Measurements from ENCODE around the gene ADAT1.
"Not testable (repeated sequence)": the region's sequence is repeated elsewhere in the genome, so short reads cannot be mapped to it uniquely, and the experiment has no call there.

ADAT1 gene

DNA sequence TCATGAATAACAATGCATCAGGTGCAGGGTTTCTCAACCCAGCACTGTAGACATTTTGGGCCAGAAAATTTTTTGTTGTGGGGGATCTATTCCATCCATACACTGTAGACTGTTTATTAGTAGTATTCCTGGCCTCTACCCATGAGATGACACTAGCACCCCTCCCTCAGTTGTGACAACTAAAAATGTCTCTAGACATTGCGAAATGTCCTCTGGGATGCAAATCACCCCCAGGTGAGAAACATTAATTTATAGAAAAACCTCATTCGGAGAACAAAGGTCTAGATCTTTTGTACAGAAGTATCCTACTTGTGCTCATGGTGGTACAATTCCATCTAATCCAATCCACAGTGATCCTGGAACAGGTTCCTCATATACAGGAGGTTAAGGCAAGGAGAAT is 4.3 kb downstream of the ADAT1 start:
- FAIRE-seq (no peak), DNase-seq (ENCODE audit: insufficient read length) (no peak)
- TF ChIP-seq TAF1 (IDR thresholded peaks at IDR 0.05; ENCODE audit: borderline replicate concordance, low read depth, low read length) (no peak), POLR2AphosphoS5 (IDR thresholded peaks at IDR 0.05; ENCODE audit: low read depth, low read length) (no peak), POLR2A (IDR thresholded peaks at IDR 0.05; ENCODE audit: low read depth, low read length) (no peak)

DNA sequence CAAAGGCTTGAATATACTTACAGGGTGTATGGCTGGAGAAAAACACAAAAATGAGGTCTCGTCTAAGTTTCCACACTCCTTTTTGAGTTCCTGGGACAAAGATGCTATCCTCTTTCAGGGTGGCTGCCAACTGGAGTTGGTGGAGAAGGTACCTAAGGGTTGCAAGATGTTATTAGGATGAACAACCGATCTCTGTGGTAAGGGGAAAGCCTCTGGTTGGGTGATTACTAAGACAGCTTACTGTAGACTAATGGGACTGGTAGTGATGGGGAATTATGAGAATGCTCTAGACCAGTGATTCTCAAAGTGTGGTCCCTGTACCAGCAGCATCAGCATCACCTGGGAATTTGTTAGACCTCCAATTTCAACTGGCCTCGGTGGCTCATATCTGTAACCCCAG is 6.0 kb downstream of the ADAT1 start:
- TF ChIP-seq TAF1 (IDR thresholded peaks at IDR 0.05; ENCODE audit: borderline replicate concordance, low read depth, low read length) (no peak), POLR2A (IDR thresholded peaks at IDR 0.05; ENCODE audit: low read depth, low read length) (no peak), POLR2AphosphoS5 (IDR thresholded peaks at IDR 0.05; ENCODE audit: low read depth, low read length) (no peak)
- DNase-seq (ENCODE audit: insufficient read length) = no peak
- FAIRE-seq = no peak

DNA sequence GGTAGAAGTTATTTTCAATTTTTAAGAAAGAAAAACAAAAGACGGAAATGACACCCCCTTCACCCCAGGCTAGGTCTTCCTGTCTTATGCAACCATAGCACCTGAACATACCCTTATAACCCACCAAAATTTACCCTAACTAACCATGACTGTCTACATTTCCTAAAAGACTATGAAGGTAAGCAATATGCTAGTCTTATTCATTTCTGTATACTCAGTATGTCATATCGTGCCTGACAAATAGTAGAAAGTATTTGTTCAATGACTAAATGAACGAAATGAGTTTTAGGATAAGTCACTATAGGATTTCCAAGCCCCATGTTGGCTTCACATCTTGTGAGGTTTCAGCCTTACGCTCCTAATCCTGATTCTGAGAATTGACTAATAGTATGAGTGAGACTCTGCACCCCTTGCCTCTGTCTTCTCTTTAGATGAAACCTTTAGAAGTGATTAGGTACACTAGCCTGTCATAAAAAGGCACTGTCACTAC is 6.5 kb downstream of the ADAT1 start:
- FAIRE-seq = no peak
- DNase-seq (ENCODE audit: insufficient read length) = no peak
- no peak for TF ChIP-seq POLR2A (IDR thresholded peaks at IDR 0.05; ENCODE audit: low read depth, low read length)
- TF ChIP-seq POLR2AphosphoS5 (IDR thresholded peaks at IDR 0.05; ENCODE audit: low read depth, low read length) = no peak
- no peak for TF ChIP-seq TAF1 (IDR thresholded peaks at IDR 0.05; ENCODE audit: borderline replicate concordance, low read depth, low read length)

DNA sequence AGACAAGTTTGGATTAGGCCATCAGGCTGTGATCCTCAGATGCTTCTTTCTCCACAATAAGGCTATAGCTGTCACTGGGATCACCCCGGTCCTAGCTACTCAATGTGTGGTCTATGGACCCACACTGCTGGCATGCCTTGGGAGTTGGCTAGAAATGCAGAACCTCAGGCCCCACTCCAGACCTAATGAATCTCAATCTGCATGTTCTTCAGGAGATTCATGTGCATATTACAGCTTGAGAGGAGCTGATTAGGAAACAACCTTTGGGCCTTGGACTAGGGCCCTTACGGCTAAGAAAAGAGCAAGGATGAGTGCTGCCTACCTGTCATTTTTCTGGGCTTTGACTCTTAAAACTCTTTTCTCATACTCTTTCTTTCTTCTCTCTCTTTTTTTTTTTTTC is 7.5 kb downstream of the ADAT1 start:
- no peak for TF ChIP-seq TAF1 (IDR thresholded peaks at IDR 0.05; ENCODE audit: borderline replicate concordance, low read depth, low read length)
- no peak for TF ChIP-seq POLR2A (IDR thresholded peaks at IDR 0.05; ENCODE audit: low read depth, low read length)
- TF ChIP-seq POLR2AphosphoS5 (IDR thresholded peaks at IDR 0.05; ENCODE audit: low read depth, low read length) = no peak
- DNase-seq (ENCODE audit: insufficient read length) = no peak
- FAIRE-seq = no peak

DNA sequence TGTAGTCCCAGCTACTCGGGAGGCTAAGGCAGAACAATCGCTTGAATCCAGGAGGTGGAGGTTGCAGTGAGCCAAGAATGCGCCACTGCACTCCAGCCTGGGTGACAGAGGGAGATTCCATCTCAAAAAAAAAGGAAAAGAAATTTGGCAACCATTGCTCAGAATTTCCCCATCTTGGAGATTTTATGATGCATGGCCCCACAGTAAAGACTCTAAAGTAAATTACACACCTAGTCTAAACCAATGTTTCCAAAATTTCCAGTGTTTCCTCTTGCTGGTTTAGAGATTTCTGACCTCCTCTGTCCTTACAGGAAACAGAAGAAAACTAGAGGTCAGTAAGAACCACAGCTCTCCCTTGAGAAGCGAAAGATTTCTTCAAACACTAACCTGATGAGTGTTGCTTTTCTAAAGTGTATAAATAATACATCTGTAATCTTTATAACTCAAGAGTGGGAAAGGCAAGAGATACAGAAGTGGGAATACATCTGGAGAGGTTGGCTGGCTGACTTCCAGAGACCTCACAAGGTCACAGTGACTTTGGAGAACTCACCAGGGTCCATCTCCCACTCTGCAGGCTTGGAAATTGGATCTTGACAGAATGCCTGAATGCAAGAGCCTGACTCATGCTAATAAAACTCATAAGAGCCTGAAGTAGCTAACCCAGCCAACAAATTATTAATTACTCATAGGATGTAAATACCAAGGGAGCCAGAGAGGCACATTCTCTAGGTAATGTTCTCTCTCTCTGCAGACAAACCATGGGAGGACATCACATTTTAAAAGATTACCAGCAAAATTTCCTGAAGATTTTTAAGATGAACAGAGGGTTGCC is 8.8 kb downstream of the ADAT1 start:
- TF ChIP-seq POLR2A (IDR thresholded peaks at IDR 0.05; ENCODE audit: low read depth, low read length) = no peak
- no peak for TF ChIP-seq TAF1 (IDR thresholded peaks at IDR 0.05; ENCODE audit: borderline replicate concordance, low read depth, low read length)
- TF ChIP-seq POLR2AphosphoS5 (IDR thresholded peaks at IDR 0.05; ENCODE audit: low read depth, low read length) = no peak
- DNase-seq (ENCODE audit: insufficient read length) (no peak), FAIRE-seq (no peak)

DNA sequence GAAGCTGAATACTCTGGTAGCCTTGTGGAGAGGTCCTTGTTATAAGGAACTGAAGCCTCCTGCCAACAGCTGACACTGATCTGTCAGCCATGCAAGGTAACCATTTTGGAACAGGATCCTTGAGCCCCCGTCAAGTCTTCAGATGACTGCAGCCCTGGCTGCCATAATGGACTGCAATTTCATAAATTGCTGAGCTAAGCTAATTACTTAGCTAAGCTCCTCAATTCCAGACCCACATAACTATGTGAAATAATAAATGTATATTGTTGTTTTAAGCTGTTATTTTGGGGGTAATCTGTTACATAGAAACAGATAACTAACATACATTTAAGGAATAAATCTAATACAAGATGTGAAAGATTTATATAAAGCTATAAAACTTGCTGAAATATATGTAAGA is 16.6 kb downstream of the ADAT1 start:
- TF ChIP-seq TAF1 (IDR thresholded peaks at IDR 0.05; ENCODE audit: borderline replicate concordance, low read depth, low read length) = no peak
- no peak for TF ChIP-seq POLR2A (IDR thresholded peaks at IDR 0.05; ENCODE audit: low read depth, low read length)
- no peak for TF ChIP-seq POLR2AphosphoS5 (IDR thresholded peaks at IDR 0.05; ENCODE audit: low read depth, low read length)
- FAIRE-seq (no peak), DNase-seq (ENCODE audit: insufficient read length) (no peak)

DNA sequence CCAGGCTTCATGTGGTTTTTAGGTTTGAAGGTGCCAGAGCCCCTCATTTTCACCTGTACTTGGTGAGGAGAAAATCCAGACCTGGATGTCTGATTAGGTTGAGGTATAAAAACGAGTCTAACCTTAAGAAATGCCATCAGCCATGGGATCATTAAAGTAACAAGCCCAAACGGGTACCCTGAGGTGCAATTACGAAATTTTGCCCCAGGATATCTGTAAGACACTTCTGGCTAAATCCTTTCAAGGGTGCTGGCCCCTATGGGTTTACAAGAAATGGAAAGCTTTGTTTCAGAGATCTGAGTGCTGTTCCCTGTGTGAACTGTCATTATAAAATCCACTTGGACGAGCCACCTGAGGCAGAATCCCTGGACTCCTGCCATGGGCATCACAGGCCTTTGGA is 19.8 kb downstream of the ADAT1 start:
- FAIRE-seq (no peak), DNase-seq (ENCODE audit: insufficient read length) (no peak)
- TF ChIP-seq POLR2AphosphoS5 (IDR thresholded peaks at IDR 0.05; ENCODE audit: low read depth, low read length) (no peak), TAF1 (IDR thresholded peaks at IDR 0.05; ENCODE audit: borderline replicate concordance, low read depth, low read length) (no peak), POLR2A (IDR thresholded peaks at IDR 0.05; ENCODE audit: low read depth, low read length) (no peak)

DNA sequence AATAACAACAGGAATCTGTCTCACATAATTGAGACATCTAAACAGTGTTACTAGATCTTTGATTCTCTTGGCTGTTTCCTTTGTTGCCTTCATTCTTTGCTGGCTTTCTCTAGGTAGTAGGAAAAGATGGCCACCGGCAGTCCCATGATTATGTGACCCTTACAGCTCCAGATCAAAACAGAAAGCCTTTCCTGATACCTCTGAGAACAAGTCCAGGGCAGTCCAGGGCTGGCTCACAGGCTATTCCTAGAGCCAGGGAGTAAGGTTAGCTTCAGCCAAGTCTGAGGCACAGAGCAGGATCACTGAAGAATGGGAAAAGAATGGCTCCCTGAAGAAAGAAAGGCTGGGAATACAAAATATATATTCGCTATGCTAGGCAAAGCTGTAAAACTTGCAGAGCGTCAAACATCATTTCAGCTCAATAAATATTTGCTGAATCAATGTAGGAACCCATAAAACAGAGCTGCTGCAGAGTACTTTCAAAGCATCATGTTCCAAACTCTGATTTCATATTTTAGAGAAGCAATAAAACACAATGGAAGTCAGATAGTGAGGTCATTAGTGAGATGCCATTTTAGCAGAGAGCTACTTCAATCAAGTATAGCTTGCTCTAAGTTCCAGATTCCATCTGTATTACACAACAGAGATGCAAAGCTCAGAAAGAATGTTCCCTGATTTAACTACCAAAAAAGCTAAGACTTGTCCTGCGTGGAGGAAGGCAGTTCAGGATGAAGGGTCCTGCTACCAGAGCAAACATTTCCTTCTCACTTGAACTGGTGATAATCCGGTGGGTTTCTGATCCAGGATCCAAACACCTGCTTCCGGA is 23.4 kb downstream of the ADAT1 start:
- TF ChIP-seq TAF1 (IDR thresholded peaks at IDR 0.05; ENCODE audit: borderline replicate concordance, low read depth, low read length) (no peak), POLR2AphosphoS5 (IDR thresholded peaks at IDR 0.05; ENCODE audit: low read depth, low read length) (no peak), POLR2A (IDR thresholded peaks at IDR 0.05; ENCODE audit: low read depth, low read length) (no peak)
- FAIRE-seq (no peak), DNase-seq (ENCODE audit: insufficient read length) (no peak)

DNA sequence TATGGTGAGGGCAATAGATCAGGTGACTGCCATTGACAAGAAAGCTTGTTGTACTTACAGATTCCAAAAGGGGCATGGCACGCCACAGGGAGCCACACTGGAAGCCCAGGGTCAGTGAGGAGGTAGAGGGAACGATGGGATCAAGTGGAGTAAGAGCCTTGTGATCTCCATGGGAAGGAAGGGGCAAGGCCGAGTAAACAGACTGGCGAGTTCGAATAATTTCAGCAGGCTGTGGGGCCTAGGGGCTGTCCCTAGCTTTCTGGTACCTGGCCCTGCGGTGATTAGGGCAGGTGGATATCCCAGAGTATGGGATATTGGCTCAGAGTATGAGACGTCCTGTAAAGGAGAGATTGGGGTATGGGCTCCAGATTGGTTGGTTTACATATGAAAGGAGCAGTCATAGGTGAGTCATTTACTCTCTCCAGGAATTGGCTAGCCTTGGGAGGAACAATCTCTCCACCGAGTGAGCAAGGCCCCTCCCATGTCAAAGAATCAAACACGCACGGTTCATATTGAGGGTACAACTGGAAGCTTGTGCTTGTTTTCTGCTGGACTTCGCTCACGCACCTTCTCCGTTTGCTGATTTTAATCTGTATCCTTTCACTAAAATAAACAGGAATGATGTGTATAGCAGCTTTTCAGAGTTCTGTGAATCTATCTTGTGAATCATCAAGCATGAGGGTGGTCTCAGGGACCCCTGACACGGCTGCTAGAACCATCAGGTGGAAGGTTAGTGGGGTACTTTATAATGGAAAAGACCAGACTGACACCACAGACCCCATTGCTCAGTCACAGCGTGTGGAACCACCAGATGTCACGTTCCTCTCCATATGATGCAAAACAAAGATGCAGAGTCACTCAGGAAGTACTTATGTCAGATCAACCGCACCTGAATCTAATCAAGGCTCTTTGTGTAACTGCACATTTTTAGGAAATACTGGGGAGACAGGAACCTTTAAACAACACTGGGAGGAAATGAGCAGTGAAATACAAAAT is 29.0 kb downstream of the ADAT1 start:
- DNase-seq (ENCODE audit: insufficient read length) = no peak
- FAIRE-seq = no peak
- TF ChIP-seq POLR2AphosphoS5 (IDR thresholded peaks at IDR 0.05; ENCODE audit: low read depth, low read length) = no peak
- no peak for TF ChIP-seq TAF1 (IDR thresholded peaks at IDR 0.05; ENCODE audit: borderline replicate concordance, low read depth, low read length)
- TF ChIP-seq POLR2A (IDR thresholded peaks at IDR 0.05; ENCODE audit: low read depth, low read length) = no peak

DNA sequence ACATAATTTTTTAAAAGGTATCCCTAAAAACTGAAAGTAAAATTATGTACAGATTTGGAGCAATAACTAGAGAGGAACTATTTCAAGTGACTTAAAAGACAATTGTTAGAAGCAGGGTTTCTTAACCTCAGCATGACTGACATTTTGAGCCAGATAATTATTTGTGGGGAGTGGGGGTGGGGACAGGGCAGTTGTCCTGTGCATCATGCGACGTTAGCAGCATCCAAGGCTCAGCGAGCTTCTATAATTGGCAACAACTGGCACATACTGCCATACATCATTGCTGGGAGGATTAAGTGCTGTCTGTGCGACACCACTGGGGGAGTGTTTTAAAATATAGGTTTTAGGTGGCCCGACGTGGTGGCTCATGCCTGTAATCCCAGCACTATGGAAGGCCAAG is 29.8 kb downstream of the ADAT1 start:
- DNase-seq (ENCODE audit: insufficient read length) = no peak
- TF ChIP-seq POLR2A (IDR thresholded peaks at IDR 0.05; ENCODE audit: low read depth, low read length) (no peak), POLR2AphosphoS5 (IDR thresholded peaks at IDR 0.05; ENCODE audit: low read depth, low read length) (no peak), TAF1 (IDR thresholded peaks at IDR 0.05; ENCODE audit: borderline replicate concordance, low read depth, low read length) (no peak)
- no peak for FAIRE-seq

DNA sequence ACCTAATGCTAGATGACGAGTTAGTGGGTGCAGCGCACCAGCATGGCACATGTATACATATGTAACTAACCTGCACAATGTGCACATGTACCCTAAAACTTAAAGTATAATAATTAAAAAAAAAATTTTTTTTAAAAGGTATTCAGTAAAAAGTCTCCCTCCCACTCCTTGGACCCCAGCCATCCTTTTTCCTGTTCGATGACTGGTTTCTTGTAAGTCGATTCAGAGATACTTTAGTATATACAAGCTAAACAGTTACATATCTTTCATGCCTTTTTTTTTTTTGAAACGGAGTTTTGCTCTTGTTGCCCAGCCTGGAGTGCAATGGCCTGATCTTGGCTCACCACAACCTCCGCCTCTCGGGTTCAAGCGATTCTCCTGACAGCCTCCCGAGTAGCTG is 31.2 kb downstream of the ADAT1 start:
- not testable (repeated sequence) for FAIRE-seq; DNase-seq (ENCODE audit: insufficient read length)

Data from GM12892 (cell line).